SK-N-MC (cell line): Measurements from ENCODE around the gene SPSB3.

Experiments
- DNase-seq: peaks from one replicate; pipeline ENCODE4 v3.0.0-alpha.2; 2011; ENCODE audit warnings: low read depth, low spot score
- H3K27ac ChIP-seq: fragments of 200-600 bp; sonication (generic); 2 replicates; pipeline ENCODE4 v1.5.1; 2016; ENCODE audit warnings: mixed run types
- H3K36me3 ChIP-seq: fragments of 200-600 bp; sonication (generic); 2 replicates; pipeline ENCODE4 v1.6.1; 2017; ENCODE audit warnings: antibody characterized with exemption, low read length, mixed read lengths; ENCODE audit not compliant: insufficient read depth
- H3K4me3 ChIP-seq: fragments of 200-600 bp; sonication (generic); 2 replicates; pipeline ENCODE4 v1.5.1; 2016
- H3K9ac ChIP-seq: fragments of 200-600 bp; sonication (generic); 2 replicates; pipeline ENCODE4 v1.8.0; 2017; ENCODE audit warnings: mixed run types, mixed read lengths; ENCODE audit not compliant: insufficient read length
- H3K9me3 ChIP-seq: fragments of 200-600 bp; sonication (generic); 2 replicates; pipeline ENCODE4 v1.6.1; 2017; ENCODE audit warnings: low read depth, mild to moderate bottlenecking, antibody characterized with exemption, low read length, moderate library complexity, mixed read lengths
- EZH2 ChIP-seq: fragments of 200-600 bp; sonication (generic); IDR thresholded peaks from one replicate; pipeline ENCODE4 v1.6.1; 2017; ENCODE audit warnings: antibody characterized with exemption
- FOXP2 ChIP-seq: optimal IDR thresholded peaks from 2 replicates; pipeline ENCODE3; 2011; ENCODE audit warnings: mild to moderate bottlenecking, moderate library complexity; ENCODE audit not compliant: insufficient read depth; ENCODE audit errors: extremely low read length, control extremely low read depth
- POLR2AphosphoS5 ChIP-seq: IDR thresholded peaks from 2 replicates; pipeline ENCODE4 v1.6.1; 2012; ENCODE audit warnings: mild to moderate bottlenecking, low read depth, low read length, borderline replicate concordance

SPSB3 gene

GRCh38 chr16:1782408-1783264 is at the start of gene SPSB3, which contains the start of gene NUBP2:
Gene SPSB3 (minus strand): TSS chr16:1782571. CDS start chr16:1781483, 1,088 bp downstream.
Gene NUBP2 (plus strand): TSS chr16:1782960. CDS start chr16:1783021, 61 bp downstream.
- TF ChIP-seq POLR2AphosphoS5: peak; percentile 66; the same call in 1 of the 2 replicates
- TF ChIP-seq FOXP2: peak; percentile 58
- no peak for TF ChIP-seq EZH2
- H3K27ac ChIP-seq: peak within 1 kb of the TSS; percentile 52; the same call in 1 of the 2 replicates
- H3K9me3 ChIP-seq: no peaks in the 10 kb centered on the region
- H3K36me3 ChIP-seq: no peaks in the 10 kb centered on the region; the same call in 1 of the 2 replicates
- peak within 1 kb of the TSS; percentile 78 for H3K9ac ChIP-seq
- H3K4me3 ChIP-seq: peak within 1 kb of the TSS; percentile 92
- DNase-seq: peak; percentile 99

GRCh38 chr16:1831186-1832075 is 49.1 kb upstream of the SPSB3 start:
- H3K36me3 ChIP-seq: no peaks in the 10 kb centered on the region
- no peak for DNase-seq
- H3K9me3 ChIP-seq: no peaks in the 10 kb centered on the region
- H3K9ac ChIP-seq: no peak overlapping the region
- no peak overlapping the region for H3K27ac ChIP-seq
- TF ChIP-seq FOXP2 (no peak), EZH2 (no peak), POLR2AphosphoS5 (no peak)
- no peak overlapping the region for H3K4me3 ChIP-seq

- Histone ChIP-seq H3K9ac (no peak overlapping the region), H3K4me3 (no peak overlapping the region), H3K9me3 (no peaks in the 10 kb centered on the region), H3K27ac (no peak overlapping the region), H3K36me3 (no peaks in the 10 kb centered on the region)
- TF ChIP-seq FOXP2 (no peak), EZH2 (no peak), POLR2AphosphoS5 (no peak)
- no peak for DNase-seq
Measured at GRCh38 chr16:1830213-1830612, 47.8 kb upstream of the SPSB3 start.

- H3K9ac ChIP-seq: no peak overlapping the region
- no peaks in the 10 kb centered on the region for H3K36me3 ChIP-seq
- no peak overlapping the region for H3K27ac ChIP-seq
- H3K9me3 ChIP-seq: no peaks in the 10 kb centered on the region
- no peak overlapping the region for H3K4me3 ChIP-seq
- DNase-seq: no peak
- TF ChIP-seq POLR2AphosphoS5: no peak
- TF ChIP-seq FOXP2: no peak
- TF ChIP-seq EZH2: no peak
Measured at GRCh38 chr16:1828645-1829410, 46.5 kb upstream of the SPSB3 start.

GRCh38 chr16:1826691-1827573 is 44.6 kb upstream of the SPSB3 start, which contains the start of the genes FAHD1 and HAGH:
Gene FAHD1 (plus strand): TSS chr16:1827206. CDS start chr16:1827239, 33 bp downstream.
Gene HAGH (minus strand): TSS chr16:1826825. CDS start chr16:1826787, 38 bp downstream.
- TF ChIP-seq EZH2: no peak
- TF ChIP-seq POLR2AphosphoS5: peak; percentile 72
- no peak for TF ChIP-seq FOXP2
- no peak within 1 kb of the TSS for H3K27ac ChIP-seq
- DNase-seq: peak; percentile 35
- H3K4me3 ChIP-seq: peak within 1 kb of the TSS; percentile 95
- H3K9ac ChIP-seq: peak within 1 kb of the TSS; percentile 73
- no peaks in the 10 kb centered on the region for H3K9me3 ChIP-seq
- no peaks in the 10 kb centered on the region for H3K36me3 ChIP-seq

GRCh38 chr16:1825864-1826690 is 43.7 kb upstream of the SPSB3 start:
- Histone ChIP-seq H3K27ac (no peak overlapping the region), H3K9me3 (no peaks in the 10 kb centered on the region), H3K36me3 (no peaks in the 10 kb centered on the region), H3K4me3 (peak overlapping the region; percentile 95), H3K9ac (no peak overlapping the region)
- TF ChIP-seq FOXP2 (no peak), POLR2AphosphoS5 (no peak), EZH2 (no peak)
- DNase-seq: no peak
